Measurements from ENCODE around the gene FUT1.
"Not testable (repeated sequence)": the region's sequence is repeated elsewhere in the genome, so short reads cannot be mapped to it uniquely, and the experiment has no call there.

The FUT1 gene

GRCh38 chr19:48777720-48778119, 25.3 kb upstream of the FUT1 start:
- H3K4me1 Mint-ChIP-seq = peaks cover 24% of the 10 kb centered on the region
- H3K36me3 Mint-ChIP-seq = no peaks in the 10 kb centered on the region
- H3K27ac Mint-ChIP-seq = no peak overlapping the region
- peaks cover 12% of the 10 kb centered on the region for H3K27me3 Mint-ChIP-seq
- no peak overlapping the region for H3K4me3 Mint-ChIP-seq
- no peak for ATAC-seq
- H3K9me3 Mint-ChIP-seq = no peaks in the 10 kb centered on the region

GRCh38 chr19:48777139-48777538, 24.7 kb upstream of the FUT1 start:
- peaks cover 19% of the 10 kb centered on the region for H3K4me1 Mint-ChIP-seq
- no peak overlapping the region for H3K4me3 Mint-ChIP-seq
- ATAC-seq = no peak
- H3K9me3 Mint-ChIP-seq = no peaks in the 10 kb centered on the region
- H3K36me3 Mint-ChIP-seq = no peaks in the 10 kb centered on the region
- H3K27ac Mint-ChIP-seq = no peak overlapping the region
- H3K27me3 Mint-ChIP-seq = peaks cover 12% of the 10 kb centered on the region

- peaks cover 43% of the 10 kb centered on the region for H3K27me3 Mint-ChIP-seq
- no peaks in the 10 kb centered on the region for H3K9me3 Mint-ChIP-seq
- no peak overlapping the region for H3K4me3 Mint-ChIP-seq
- no peak overlapping the region for H3K27ac Mint-ChIP-seq
- H3K4me1 Mint-ChIP-seq = no peaks in the 10 kb centered on the region
- H3K36me3 Mint-ChIP-seq = no peaks in the 10 kb centered on the region
- no peak for ATAC-seq
Measured at GRCh38 chr19:48772503-48772953, 20.1 kb upstream of the FUT1 start.

- no peaks in the 10 kb centered on the region for H3K36me3 Mint-ChIP-seq
- no peak overlapping the region for H3K4me3 Mint-ChIP-seq
- H3K9me3 Mint-ChIP-seq = no peaks in the 10 kb centered on the region
- H3K27ac Mint-ChIP-seq = no peak overlapping the region
- H3K27me3 Mint-ChIP-seq = peaks cover 56% of the 10 kb centered on the region
- ATAC-seq = no peak
- no peaks in the 10 kb centered on the region for H3K4me1 Mint-ChIP-seq
Measured at GRCh38 chr19:48770734-48771472, 18.5 kb upstream of the FUT1 start.

GRCh38 chr19:48770266-48770665, 17.8 kb upstream of the FUT1 start:
- Mint-ChIP-seq H3K27ac (no peak overlapping the region), H3K4me1 (no peaks in the 10 kb centered on the region), H3K9me3 (no peaks in the 10 kb centered on the region), H3K27me3 (peaks cover 62% of the 10 kb centered on the region), H3K4me3 (no peak overlapping the region), H3K36me3 (no peaks in the 10 kb centered on the region)
- ATAC-seq = no peak

- ATAC-seq = no peak
- Mint-ChIP-seq H3K4me1 (no peaks in the 10 kb centered on the region), H3K27me3 (peaks cover 59% of the 10 kb centered on the region), H3K36me3 (no peaks in the 10 kb centered on the region), H3K9me3 (no peaks in the 10 kb centered on the region), H3K4me3 (no peak overlapping the region), H3K27ac (no peak overlapping the region)
Measured at GRCh38 chr19:48768994-48769713, 16.7 kb upstream of the FUT1 start.

GRCh38 chr19:48768171-48768753, 15.8 kb upstream of the FUT1 start:
- not testable (repeated sequence) for ATAC-seq, H3K4me1 Mint-ChIP-seq, H3K27ac Mint-ChIP-seq, H3K9me3 Mint-ChIP-seq, H3K4me3 Mint-ChIP-seq, H3K36me3 Mint-ChIP-seq
- peaks cover 54% of the 10 kb centered on the region for H3K27me3 Mint-ChIP-seq

- H3K36me3 Mint-ChIP-seq, H3K27ac Mint-ChIP-seq, ATAC-seq, H3K4me3 Mint-ChIP-seq, H3K9me3 Mint-ChIP-seq, H3K4me1 Mint-ChIP-seq: not testable (repeated sequence)
- H3K27me3 Mint-ChIP-seq = peaks cover 73% of the 10 kb centered on the region
Measured at GRCh38 chr19:48765816-48766215, 13.4 kb upstream of the FUT1 start.

- no peak overlapping the region for H3K4me3 Mint-ChIP-seq
- H3K4me1 Mint-ChIP-seq = peaks cover 7% of the 10 kb centered on the region
- peaks cover 62% of the 10 kb centered on the region for H3K27me3 Mint-ChIP-seq
- ATAC-seq = peak; percentile 20
- no peak overlapping the region for H3K27ac Mint-ChIP-seq
- H3K36me3 Mint-ChIP-seq = no peaks in the 10 kb centered on the region
- no peaks in the 10 kb centered on the region for H3K9me3 Mint-ChIP-seq
Measured at GRCh38 chr19:48760504-48761205, 8.2 kb upstream of the FUT1 start.

- ATAC-seq = no peak
- no peaks in the 10 kb centered on the region for H3K9me3 Mint-ChIP-seq
- H3K27ac Mint-ChIP-seq = no peak overlapping the region
- peaks cover 15% of the 10 kb centered on the region for H3K4me1 Mint-ChIP-seq
- no peaks in the 10 kb centered on the region for H3K36me3 Mint-ChIP-seq
- peaks cover 79% of the 10 kb centered on the region for H3K27me3 Mint-ChIP-seq
- H3K4me3 Mint-ChIP-seq = no peak overlapping the region
Measured at GRCh38 chr19:48757741-48758144, 5.3 kb upstream of the FUT1 start.

GRCh38 chr19:48757089-48757675, 4.7 kb upstream of the FUT1 start:
- ATAC-seq = no peak

GRCh38 chr19:48756686-48757085, 4.2 kb upstream of the FUT1 start:
- no peak for ATAC-seq
- Mint-ChIP-seq H3K27ac (no peak overlapping the region), H3K36me3 (no peaks in the 10 kb centered on the region), H3K4me3 (no peak overlapping the region), H3K9me3 (no peaks in the 10 kb centered on the region), H3K27me3 (peaks cover 77% of the 10 kb centered on the region), H3K4me1 (peaks cover 22% of the 10 kb centered on the region)

More at GRCh38 chr19:48757089-48757675, 4.7 kb upstream of the FUT1 start:
- Mint-ChIP-seq H3K27me3 (peaks cover 77% of the 10 kb centered on the region), H3K4me3 (no peak overlapping the region), H3K36me3 (no peaks in the 10 kb centered on the region), H3K9me3 (no peaks in the 10 kb centered on the region), H3K4me1 (peaks cover 18% of the 10 kb centered on the region), H3K27ac (no peak overlapping the region)

GRCh38 chr19:48756212-48756611, 3.8 kb upstream of the FUT1 start:
- no peak for ATAC-seq
- no peak overlapping the region for H3K4me3 Mint-ChIP-seq
- H3K4me1 Mint-ChIP-seq = peaks cover 22% of the 10 kb centered on the region
- H3K27me3 Mint-ChIP-seq = peaks cover 77% of the 10 kb centered on the region
- no peaks in the 10 kb centered on the region for H3K9me3 Mint-ChIP-seq
- no peak overlapping the region for H3K27ac Mint-ChIP-seq
- no peaks in the 10 kb centered on the region for H3K36me3 Mint-ChIP-seq

GRCh38 chr19:48755787-48756186, 3.3 kb upstream of the FUT1 start:
- peaks cover 77% of the 10 kb centered on the region for H3K27me3 Mint-ChIP-seq

GRCh38 chr19:48755084-48755641, 2.7 kb upstream of the FUT1 start, which contains the start of gene FGF21:
Gene FGF21, plus strand, starts transcription at chr19:48755524. Its CDS starts 713 bp downstream, at chr19:48756237.
- H3K36me3 Mint-ChIP-seq = no peaks in the 10 kb centered on the region
- peaks cover 77% of the 10 kb centered on the region for H3K27me3 Mint-ChIP-seq
- no peak within 1 kb of the TSS for H3K4me3 Mint-ChIP-seq
- H3K9me3 Mint-ChIP-seq = no peaks in the 10 kb centered on the region
- no peak within 1 kb of the TSS for H3K27ac Mint-ChIP-seq
- H3K4me1 Mint-ChIP-seq = peaks cover 16% of the 10 kb centered on the region
- no peak for ATAC-seq

More at GRCh38 chr19:48755787-48756186, 3.3 kb upstream of the FUT1 start:
- H3K27ac Mint-ChIP-seq = no peak overlapping the region
- H3K4me1 Mint-ChIP-seq = peaks cover 22% of the 10 kb centered on the region
- H3K9me3 Mint-ChIP-seq = no peaks in the 10 kb centered on the region
- ATAC-seq = no peak
- no peak overlapping the region for H3K4me3 Mint-ChIP-seq
- H3K36me3 Mint-ChIP-seq = no peaks in the 10 kb centered on the region

All from stimulated activated memory B cell treated with anti-CD40 and anti-IgM and Interleukin-4, amounts not matched to agents 10 μg/mL and 1 μg/mL and 100 μg/mL, for 72 hours (primary cell).